ENCODE measurements around the gene CCL1.

GRCh38 chr17:34351096-34351495, 11.9 kb downstream of the CCL1 start:
- TF ChIP-seq CTCF (IDR thresholded peaks at IDR 0.05): no peak
- TF ChIP-seq EZH2 (IDR thresholded peaks at IDR 0.05; ENCODE audit: borderline replicate concordance, insufficient read depth, low read depth, low read length, poor library complexity, severe bottlenecking): no peak

Measured in B cell (primary cell).